Ovary (tissue), 9 donors: ENCODE data around the gene PNPLA3. TPM values are rescaled to one million over a fixed set of nuclear protein-coding genes. Genes with fewer than 3 reads are reported as not detected.

Experiments used
- DNase-seq, 5 donors: peaks; one replicate each; pipeline ENCODE4 v3.0.0-alpha.2; 2019 to 2020
- H3K27ac ChIP-seq, 2 donors: fragments of 200-600 bp; one replicate each; pipeline versions ENCODE4 v1.5.1 to v1.8.0; 2019 to 2022
- H3K27me3 ChIP-seq: fragments of 200-600 bp; one replicate; pipeline ENCODE4 v1.8.0; 2022
- H3K36me3 ChIP-seq: fragments of 200-600 bp; sonication (generic); one replicate; pipeline ENCODE4 v1.5.1; 2019
- H3K4me1 ChIP-seq: one replicate; pipeline ENCODE4 v1.8.1; 2013; ENCODE audit warnings: mild to moderate bottlenecking, moderate library complexity; ENCODE audit not compliant: insufficient read depth
- H3K4me3 ChIP-seq: fragments of 200-600 bp; sonication (generic); one replicate; pipeline ENCODE4 v1.5.1; 2017
- H3K9me3 ChIP-seq, 2 donors: fragments of 200-600 bp in 1 of 2; sonication (generic) in 1 of 2; one replicate each; pipeline versions ENCODE4 v1.5.1 to v1.8.1; 2013 to 2019; ENCODE audit warnings: mild to moderate bottlenecking in 1 of 2, moderate library complexity in 1 of 2
- CTCF ChIP-seq, 3 donors: fragments of 450-650 bp in 2 of 3; fragments of 200-600 bp in 1 of 3; IDR thresholded peaks; one replicate each; pipeline versions ENCODE4 v1.5.1 to v1.8.0; 2016 to 2022; ENCODE audit warnings: antibody characterized with exemption in 3 of 3, mild to moderate bottlenecking in 1 of 3
- EP300 ChIP-seq: sonication (generic); formaldehyde crosslinking; IDR thresholded peaks from one replicate; pipeline ENCODE4 v1.6.1; 2017; ENCODE audit warnings: antibody characterized with exemption
- POLR2A ChIP-seq: fragments of 450-650 bp; IDR thresholded peaks from one replicate; pipeline ENCODE4 v1.6.1; 2017; ENCODE audit warnings: antibody characterized with exemption, mild to moderate bottlenecking, moderate library complexity
- WGBS, 3 donors: extraction: QIAGEN DNeasy Blood & Tissue Kit in 1 of 3; methylation state at CpG; one replicate each; pipeline versions ENCODE4 v1.1.5 to v1.1.7; 2013 to 2017; 5-methylcytosine and 5-hydroxymethylcytosine counted together
- intact Hi-C, 4 donors: fragments of 100-400 bp; cut with DNase I; formaldehyde crosslinking; loops; one replicate each; pipeline versions ENCODE4 v1.11.0 to v1.15.1; 2022 to 2023
- polyA plus RNA-seq, 2 donors: library from polyadenylated mRNA; stranded (reverse); fragments of 200-250 nt in 1 of 2; fragments of 350-450 nt in 1 of 2; fragmentation: Illumina TruSeq in 1 of 2; extraction: RNeasy Lipid Tissue Mini Kit (QIAGEN cat#74804) in 1 of 2; gene quantifications; one replicate each; pipeline ENCODE4 v1.2.3, GENCODE V29; 2013 to 2014
- total RNA-seq, 7 donors: library from RNA; depleted of rRNA in 2 of 7; stranded (reverse); fragments of >200 nt in 2 of 7; fragmentation: NEBNext Ultra II Directional in 3 of 7; extraction: Animal tissue kit (Norgen Biotek cat#: 25700) in 3 of 7; gene quantifications; one replicate each; pipeline versions ENCODE4 v1.1.0 to v1.2.4, GENCODE V29; 2016 to 2023
- donor health status: DM: no; HTN: no; CAD: no; lungs with moderate emphysema.
- donor health status: DM: no; HTN: no; CAD: no.
- donor health status: Bipolar disorder and iron deficiency.
- donor health status: DM: yes; HTN: yes; CAD: no.
- donor health status: DM: no; HTN: no; CAD: no.
- donor health status: DM: yes; HTN: yes; CAD: no.

The PNPLA3 gene
- total and polyA plus RNA-seq, 9 donors: 0.31 to 8.0 (median 1.3) TPM

- Histone ChIP-seq H3K9me3 (no peaks in the 10 kb centered on the region), H3K27me3 (no peaks in the 10 kb centered on the region), H3K27ac (no peak overlapping the region), H3K4me1 (no peaks in the 10 kb centered on the region), H3K4me3 (no peak overlapping the region), H3K36me3 (no peaks in the 10 kb centered on the region)
- DNase-seq: no peak
- 91 to 94% (median 93%) methylated on average over 20 of the region's 20 CpGs for WGBS, 3 donors
- intact Hi-C loops: no loop called here
- TF ChIP-seq CTCF (IDR thresholded peaks at IDR 0.05) (no peak), POLR2A (no peak), EP300 (no peak)
These were observed 21.2 kb downstream of the PNPLA3 start for GRCh38 chr22:43944670-43945430.

GRCh38 chr22:43945632-43946383 is 22.2 kb downstream of the PNPLA3 start:
- intact Hi-C loops: no loop called here
- Histone ChIP-seq H3K27ac (no peak overlapping the region), H3K9me3 (no peaks in the 10 kb centered on the region), H3K36me3 (no peaks in the 10 kb centered on the region), H3K27me3 (no peaks in the 10 kb centered on the region), H3K4me3 (no peak overlapping the region), H3K4me1 (no peaks in the 10 kb centered on the region)
- TF ChIP-seq POLR2A: no peak
- TF ChIP-seq EP300: no peak
- TF ChIP-seq CTCF (IDR thresholded peaks at IDR 0.05): no peak
- 56 to 61% (median 59%) methylated on average over 12 of the region's 12 CpGs for WGBS, 3 donors
- peak in 3 of 5 donors; percentile 44 to 70 (median 48) for DNase-seq

- no peaks in the 10 kb centered on the region for H3K36me3 ChIP-seq
- no peaks in the 10 kb centered on the region for H3K9me3 ChIP-seq
- TF ChIP-seq EP300 (no peak), POLR2A (no peak), CTCF (IDR thresholded peaks at IDR 0.05) (no peak)
- DNase-seq: no peak
- H3K4me1 ChIP-seq: no peaks in the 10 kb centered on the region
- intact Hi-C loops: no loop called here
- no peaks in the 10 kb centered on the region for H3K27me3 ChIP-seq
- no peak overlapping the region for H3K4me3 ChIP-seq
- H3K27ac ChIP-seq: no peak overlapping the region
- 75 to 83% (median 81%) methylated on average over 7 of the region's 7 CpGs for WGBS, 3 donors
These were observed 22.7 kb downstream of the PNPLA3 start for GRCh38 chr22:43946384-43946667.

- TF ChIP-seq CTCF (IDR thresholded peaks at IDR 0.05): no peak
- TF ChIP-seq EP300: no peak
- TF ChIP-seq POLR2A: no peak
- intact Hi-C loops: no loop called here
- WGBS, 3 donors: 86% methylated on average over 12 of the region's 12 CpGs
- no peak overlapping the region for H3K4me3 ChIP-seq
- no peak for DNase-seq
- H3K36me3 ChIP-seq: no peaks in the 10 kb centered on the region
- H3K27me3 ChIP-seq: no peaks in the 10 kb centered on the region
- H3K9me3 ChIP-seq: no peaks in the 10 kb centered on the region
- no peak overlapping the region for H3K27ac ChIP-seq
- H3K4me1 ChIP-seq: no peaks in the 10 kb centered on the region
These were observed 25.3 kb downstream of the PNPLA3 start for GRCh38 chr22:43948836-43949406.
